Measurements from ENCODE around the gene STK11. TPM values are rescaled to one million over a fixed set of nuclear protein-coding genes. Genes with fewer than 3 reads are reported as not detected.
A peak's percentile ranks its signal among the peaks of the same experiment; 100 is the strongest.

Gene STK11
- polyA plus RNA-seq, 1 experiment = 24.6 TPM

DNA sequence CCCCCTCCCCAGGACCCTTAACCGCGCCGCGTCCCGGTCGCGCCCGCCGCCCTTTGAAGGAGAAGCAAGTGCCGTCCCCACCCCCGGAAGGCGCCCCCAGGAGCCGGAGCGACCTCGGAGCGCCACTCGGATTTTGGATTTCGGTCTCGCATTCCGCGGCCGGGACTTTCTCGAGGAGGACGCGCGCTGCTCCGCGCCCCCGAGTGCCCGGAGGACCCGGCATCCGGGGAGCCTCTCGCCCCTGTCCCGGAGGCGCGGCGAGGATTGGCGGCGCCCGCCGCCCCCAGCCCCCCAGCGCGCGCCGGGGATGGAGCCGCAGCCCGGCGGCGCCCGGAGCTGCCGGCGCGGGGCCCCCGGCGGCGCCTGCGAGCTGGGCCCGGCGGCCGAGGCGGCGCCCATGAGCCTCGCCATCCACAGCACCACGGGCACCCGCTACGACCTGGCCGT lies 44.4 kb downstream of the STK11 start:
- ChIA-PET POLR2A (interaction anchor here (1.0 kb wide), 1 partner anchor 17 kb away, joined by 6 read pairs; no protein-coding TSS in a partner anchor), CTCF (no interaction called here)
- TF ChIP-seq CTCF (IDR thresholded peaks at IDR 0.05; ENCODE audit: low read depth, low read length) = no peak

DNA sequence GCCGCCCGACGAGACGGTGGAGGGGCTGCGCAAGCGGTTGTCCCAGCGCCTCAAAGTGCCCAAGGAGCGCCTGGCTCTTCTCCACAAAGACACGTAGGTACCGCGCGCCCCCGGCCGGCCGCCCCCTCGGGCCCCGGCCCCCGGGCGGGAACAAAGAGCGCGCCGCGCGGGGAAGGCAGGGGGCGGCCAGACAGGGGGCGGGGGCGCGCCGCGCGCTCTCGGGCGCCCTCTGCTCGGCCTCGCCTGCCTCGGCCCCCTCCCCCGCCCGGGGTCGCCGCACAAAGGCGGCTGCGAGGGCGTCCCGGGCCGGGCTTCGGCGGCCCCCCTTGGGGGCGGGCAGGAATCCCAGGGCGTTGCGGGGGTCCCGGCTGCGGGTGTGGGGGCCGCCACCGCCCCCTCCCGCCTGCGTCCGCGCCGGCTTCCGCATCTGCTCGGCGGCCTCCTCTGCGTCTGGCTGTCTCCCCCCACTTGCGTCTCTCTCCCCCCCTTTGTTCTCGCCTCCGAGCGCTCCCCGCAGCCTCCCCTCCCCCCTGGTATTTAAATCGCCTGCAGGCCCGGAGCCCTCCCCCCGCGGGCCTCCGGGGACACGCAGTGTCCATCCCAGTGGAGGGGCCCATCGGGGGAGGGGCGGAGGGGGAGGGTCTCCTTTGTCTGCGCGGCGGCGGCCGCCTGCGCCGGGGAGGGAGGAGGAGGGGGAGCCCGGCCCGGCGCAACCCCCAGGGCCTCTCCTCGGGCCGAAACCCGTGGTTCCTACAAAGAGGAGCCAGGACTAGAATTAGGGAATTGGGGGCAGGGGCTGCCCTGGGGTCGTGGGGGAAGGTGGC lies 45.1 kb downstream of the STK11 start:
- Histone ChIP-seq H3K27me3 (ENCODE audit: control insufficient read depth, insufficient read depth, low read length) (no peaks in the 10 kb centered on the region), H3K27ac (ENCODE audit: low read depth, low read length) (peak overlapping the region; percentile 92), H3K9me3 (ENCODE audit: control insufficient read depth, insufficient read depth, low read length) (no peaks in the 10 kb centered on the region; the same call in 1 of the 2 replicates), H3K4me3 (ENCODE audit: low read depth, low read length) (peak overlapping the region; percentile 86)
- DNase-seq (ENCODE audit: low read depth, low spot score) = no peak
- POLR2A ChIA-PET = interaction anchor here (1.0 to 7.4 kb wide), 2 partner anchors 16 kb away, joined by 6 to 241 read pairs; partner anchors contain the start of gene CIRBP
- no peak for TF ChIP-seq CTCF (IDR thresholded peaks at IDR 0.05; ENCODE audit: low read depth, low read length)
- CTCF ChIA-PET = no interaction called here

More for the DNA sequence above, 44.4 kb downstream of the STK11 start:
- Histone ChIP-seq H3K27ac (ENCODE audit: low read depth, low read length) (peak overlapping the region; percentile 65), H3K4me3 (ENCODE audit: low read depth, low read length) (peak overlapping the region; percentile 86), H3K27me3 (ENCODE audit: control insufficient read depth, insufficient read depth, low read length) (no peaks in the 10 kb centered on the region), H3K9me3 (ENCODE audit: control insufficient read depth, insufficient read depth, low read length) (no peaks in the 10 kb centered on the region; the same call in 1 of the 2 replicates)
- no peak for DNase-seq (ENCODE audit: low read depth, low spot score)

DNA sequence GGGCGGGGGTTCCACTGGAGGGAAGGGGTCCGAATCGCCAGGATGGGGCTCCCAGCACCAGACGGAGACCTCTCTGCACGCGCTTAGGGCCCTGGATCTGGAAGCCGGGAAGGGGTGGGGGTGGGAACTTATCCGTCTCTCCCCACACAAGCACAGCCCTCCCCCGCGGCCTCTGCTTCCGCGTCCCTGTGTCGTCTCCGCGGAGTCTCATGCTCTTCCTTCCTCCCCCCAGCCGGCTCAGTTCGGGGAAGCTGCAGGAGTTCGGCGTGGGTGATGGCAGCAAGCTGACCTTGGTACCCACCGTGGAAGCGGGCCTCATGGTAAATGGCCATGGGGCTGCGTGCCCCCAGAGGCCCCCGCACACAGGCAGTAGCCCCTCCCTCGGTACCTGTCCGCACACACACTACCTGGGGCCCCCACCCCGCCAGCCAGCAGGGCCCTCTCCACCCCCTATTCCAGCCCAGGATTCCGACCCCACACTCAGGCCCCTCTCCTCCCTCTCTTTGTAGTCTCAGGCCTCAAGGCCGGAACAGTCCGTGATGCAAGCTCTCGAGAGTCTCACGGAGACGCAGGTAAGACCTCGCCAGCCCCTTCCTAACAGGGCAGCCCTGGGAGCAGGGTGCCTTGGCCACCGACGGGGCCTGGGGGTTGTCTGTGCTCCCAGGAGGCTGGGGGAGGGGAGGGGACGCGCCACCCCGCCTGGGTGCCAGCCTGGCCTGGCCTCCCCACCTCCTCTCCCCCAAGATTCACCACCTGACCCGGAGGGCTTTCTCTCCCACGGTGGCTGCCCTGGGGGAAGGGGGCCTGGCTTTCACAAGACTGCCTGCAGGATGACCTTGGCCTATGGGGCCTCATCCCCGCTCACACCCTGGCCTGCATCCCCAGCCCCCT lies 46.0 kb downstream of the STK11 start:
- peak overlapping the region; percentile 92 for H3K27ac ChIP-seq (ENCODE audit: low read depth, low read length)
- TF ChIP-seq CTCF (IDR thresholded peaks at IDR 0.05; ENCODE audit: low read depth, low read length) = no peak
- DNase-seq (ENCODE audit: low read depth, low spot score) = no peak
- no peaks in the 10 kb centered on the region for H3K27me3 ChIP-seq (ENCODE audit: control insufficient read depth, insufficient read depth, low read length)
- no peaks in the 10 kb centered on the region; the same call in 1 of the 2 replicates for H3K9me3 ChIP-seq (ENCODE audit: control insufficient read depth, insufficient read depth, low read length)
- ChIA-PET POLR2A (interaction anchor here (7.4 kb wide), 1 partner anchor 15 kb away, joined by 241 read pairs; the partner anchor contains the start of gene CIRBP), CTCF (no interaction called here)
- peak overlapping the region; percentile 86 for H3K4me3 ChIP-seq (ENCODE audit: low read depth, low read length)

GRCh38 chr19:1252221-1252820 lies 46.7 kb downstream of the STK11 start:
- POLR2A ChIA-PET = interaction anchor here (0.7 to 7.4 kb wide), 9 partner anchors 8 to 226 kb away, joined by 3 to 241 read pairs (median 8); partner anchors contain the start of genes ATP5F1D, CIRBP, CNN2 and FAM174C
- TF ChIP-seq CTCF (IDR thresholded peaks at IDR 0.05; ENCODE audit: low read depth, low read length) = no peak

More at GRCh38 chr19:1252221-1252820, 46.7 kb downstream of the STK11 start:
- DNase-seq (ENCODE audit: low read depth, low spot score) = no peak
- Histone ChIP-seq H3K4me3 (ENCODE audit: low read depth, low read length) (peak overlapping the region; percentile 86), H3K27ac (ENCODE audit: low read depth, low read length) (peak overlapping the region; percentile 92), H3K9me3 (ENCODE audit: control insufficient read depth, insufficient read depth, low read length) (no peaks in the 10 kb centered on the region; the same call in 1 of the 2 replicates), H3K27me3 (ENCODE audit: control insufficient read depth, insufficient read depth, low read length) (no peaks in the 10 kb centered on the region)
- CTCF ChIA-PET = interaction anchor here (1.4 to 1.7 kb wide), 2 partner anchors 8 to 14 kb away, joined by 10 to 11 read pairs; no protein-coding TSS in a partner anchor
